A673 (cell line): ENCODE measurements around the gene SLC2A4RG.

Experiments
- EZH2 ChIP-seq: fragments of 200-600 bp; sonication (generic); IDR thresholded peaks from 2 replicates; pipeline ENCODE4 v1.6.1; 2017; ENCODE audit warnings: borderline replicate concordance, low read depth, mild to moderate bottlenecking, mixed read lengths, antibody characterized with exemption, low read length; ENCODE audit not compliant: poor library complexity, severe bottlenecking
- TF ChIP-seq, protein P1 (sequence below): fragments of 300-800, 200-600 bp; sonication (generic); conservative IDR thresholded peaks from 2 replicates; pipeline ENCODE4 v1.5.1; 2017; ENCODE audit warnings: low read depth, mild to moderate bottlenecking, antibody characterized with exemption, low read length, moderate library complexity, mixed read lengths

DNA sequence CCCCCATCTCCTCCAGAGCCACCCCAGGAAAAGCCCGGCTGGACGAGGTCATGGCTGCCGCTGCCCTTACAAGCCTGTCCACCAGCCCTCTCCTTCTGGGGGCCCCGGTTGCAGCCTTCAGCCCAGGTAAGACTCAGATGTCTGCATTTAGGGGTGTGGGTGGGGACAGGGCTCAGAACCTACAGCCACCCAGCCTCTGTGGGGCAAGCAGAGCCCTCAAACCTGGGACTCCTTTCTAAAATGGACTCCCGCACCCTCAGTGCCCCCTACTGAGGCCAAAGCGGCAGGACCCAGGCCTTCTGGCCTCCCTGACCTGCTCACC, 1.7 kb downstream of the SLC2A4RG start:
- TF ChIP-seq, protein P1, sequence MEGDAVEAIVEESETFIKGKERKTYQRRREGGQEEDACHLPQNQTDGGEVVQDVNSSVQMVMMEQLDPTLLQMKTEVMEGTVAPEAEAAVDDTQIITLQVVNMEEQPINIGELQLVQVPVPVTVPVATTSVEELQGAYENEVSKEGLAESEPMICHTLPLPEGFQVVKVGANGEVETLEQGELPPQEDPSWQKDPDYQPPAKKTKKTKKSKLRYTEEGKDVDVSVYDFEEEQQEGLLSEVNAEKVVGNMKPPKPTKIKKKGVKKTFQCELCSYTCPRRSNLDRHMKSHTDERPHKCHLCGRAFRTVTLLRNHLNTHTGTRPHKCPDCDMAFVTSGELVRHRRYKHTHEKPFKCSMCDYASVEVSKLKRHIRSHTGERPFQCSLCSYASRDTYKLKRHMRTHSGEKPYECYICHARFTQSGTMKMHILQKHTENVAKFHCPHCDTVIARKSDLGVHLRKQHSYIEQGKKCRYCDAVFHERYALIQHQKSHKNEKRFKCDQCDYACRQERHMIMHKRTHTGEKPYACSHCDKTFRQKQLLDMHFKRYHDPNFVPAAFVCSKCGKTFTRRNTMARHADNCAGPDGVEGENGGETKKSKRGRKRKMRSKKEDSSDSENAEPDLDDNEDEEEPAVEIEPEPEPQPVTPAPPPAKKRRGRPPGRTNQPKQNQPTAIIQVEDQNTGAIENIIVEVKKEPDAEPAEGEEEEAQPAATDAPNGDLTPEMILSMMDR: no peak
- TF ChIP-seq EZH2: no peak
